Type B pancreatic cell (in vitro differentiated cells): Measurements from ENCODE around the gene TBC1D8. TPM values are rescaled to one million over a fixed set of nuclear protein-coding genes. Genes with fewer than 3 reads are reported as not detected.
A peak's percentile ranks its signal among the peaks of the same experiment; 100 is the strongest.

Source experiments
- DNase-seq: peaks from one replicate; pipeline ENCODE4 v3.0.0; 2021; ENCODE audit warnings: mixed read lengths; ENCODE audit not compliant: unreplicated experiment; ENCODE audit errors: extremely low spot score
- H3K27ac Mint-ChIP-seq: 2 replicates; pipeline ENCODE4 v1.8.0; 2021; ENCODE audit warnings: mild to moderate bottlenecking, mixed read lengths
- H3K27me3 Mint-ChIP-seq: 2 replicates; pipeline ENCODE4 v1.8.0; 2021; ENCODE audit warnings: mixed read lengths
- H3K36me3 Mint-ChIP-seq: 2 replicates; pipeline ENCODE4 v1.8.0; 2021; ENCODE audit warnings: mixed read lengths
- H3K4me1 Mint-ChIP-seq: one replicate; pipeline ENCODE4 v1.8.0; 2021; ENCODE audit warnings: mixed read lengths; ENCODE audit not compliant: unreplicated experiment
- H3K4me3 Mint-ChIP-seq: 2 replicates; pipeline ENCODE4 v1.8.0; 2021; ENCODE audit warnings: mild to moderate bottlenecking, mixed read lengths
- H3K9me3 Mint-ChIP-seq: 2 replicates; pipeline ENCODE4 v1.8.0; 2021; ENCODE audit warnings: mixed read lengths
- total RNA-seq: library from RNA; stranded (reverse); gene quantifications from 2 replicates; pipeline ENCODE4 v1.2.1, GENCODE V29; 2021; ENCODE audit warnings: low replicate concordance
- TF ChIP-seq, protein P1 (sequence below): fragments of 200-600 bp; sonication (generic); conservative IDR thresholded peaks from 2 replicates; pipeline ENCODE4 v1.5.0; 2021; ENCODE audit warnings: antibody characterized with exemption, mild to moderate bottlenecking

Gene TBC1D8
- total RNA-seq, 1 donor from 2014 or later = 20.1 TPM

DNA sequence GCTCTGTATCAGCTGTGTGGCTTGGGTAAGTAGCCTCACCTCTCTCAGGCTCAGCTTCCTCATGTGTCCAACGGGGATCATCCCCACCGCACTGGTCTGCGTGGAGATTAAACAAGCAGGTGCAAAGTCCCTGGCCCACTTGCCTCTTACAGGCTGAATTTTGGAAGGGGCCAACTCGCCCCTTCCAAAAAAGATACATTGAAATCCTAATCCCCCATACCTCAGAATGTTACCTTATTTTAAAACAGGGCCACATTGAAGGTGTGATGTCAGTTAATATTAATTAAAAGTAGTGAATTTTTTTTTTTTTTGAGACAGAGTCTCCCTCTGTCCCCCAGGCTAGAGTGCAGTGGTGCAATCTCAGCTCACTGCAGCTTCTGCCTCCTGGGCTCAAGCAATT, 34.8 kb downstream of the TBC1D8 start:
- no peak overlapping the region for H3K27ac Mint-ChIP-seq
- peaks cover 3% of the 10 kb centered on the region for H3K27me3 Mint-ChIP-seq
- no peaks in the 10 kb centered on the region for H3K9me3 Mint-ChIP-seq
- TF ChIP-seq, protein P1, sequence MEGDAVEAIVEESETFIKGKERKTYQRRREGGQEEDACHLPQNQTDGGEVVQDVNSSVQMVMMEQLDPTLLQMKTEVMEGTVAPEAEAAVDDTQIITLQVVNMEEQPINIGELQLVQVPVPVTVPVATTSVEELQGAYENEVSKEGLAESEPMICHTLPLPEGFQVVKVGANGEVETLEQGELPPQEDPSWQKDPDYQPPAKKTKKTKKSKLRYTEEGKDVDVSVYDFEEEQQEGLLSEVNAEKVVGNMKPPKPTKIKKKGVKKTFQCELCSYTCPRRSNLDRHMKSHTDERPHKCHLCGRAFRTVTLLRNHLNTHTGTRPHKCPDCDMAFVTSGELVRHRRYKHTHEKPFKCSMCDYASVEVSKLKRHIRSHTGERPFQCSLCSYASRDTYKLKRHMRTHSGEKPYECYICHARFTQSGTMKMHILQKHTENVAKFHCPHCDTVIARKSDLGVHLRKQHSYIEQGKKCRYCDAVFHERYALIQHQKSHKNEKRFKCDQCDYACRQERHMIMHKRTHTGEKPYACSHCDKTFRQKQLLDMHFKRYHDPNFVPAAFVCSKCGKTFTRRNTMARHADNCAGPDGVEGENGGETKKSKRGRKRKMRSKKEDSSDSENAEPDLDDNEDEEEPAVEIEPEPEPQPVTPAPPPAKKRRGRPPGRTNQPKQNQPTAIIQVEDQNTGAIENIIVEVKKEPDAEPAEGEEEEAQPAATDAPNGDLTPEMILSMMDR = no peak
- H3K4me1 Mint-ChIP-seq = peaks cover 45% of the 10 kb centered on the region
- DNase-seq = no peak
- peaks cover 3% of the 10 kb centered on the region for H3K36me3 Mint-ChIP-seq
- no peak overlapping the region for H3K4me3 Mint-ChIP-seq

DNA sequence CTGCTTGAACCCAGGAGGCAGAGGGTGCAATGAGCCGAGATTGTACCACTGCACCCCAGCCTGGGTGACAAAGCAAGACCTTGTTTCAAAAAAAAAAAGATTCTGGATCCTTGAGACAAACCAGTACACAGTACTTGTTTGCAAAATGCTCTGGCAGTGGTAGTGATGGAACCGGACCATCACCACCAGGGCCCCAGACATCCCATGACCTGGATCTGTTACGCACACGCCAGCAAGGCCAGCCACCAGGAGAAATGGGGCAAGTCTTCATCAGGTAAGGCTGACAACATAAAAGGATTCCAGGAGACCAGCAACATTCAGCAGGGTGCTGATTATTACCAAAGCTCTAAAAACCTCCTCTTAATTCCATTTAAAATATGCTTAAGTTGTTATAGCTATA, 35.5 kb downstream of the TBC1D8 start:
- Mint-ChIP-seq H3K4me1 (peaks cover 46% of the 10 kb centered on the region), H3K9me3 (no peaks in the 10 kb centered on the region), H3K4me3 (no peak overlapping the region), H3K36me3 (peaks cover 3% of the 10 kb centered on the region), H3K27ac (peak overlapping the region; percentile 15), H3K27me3 (peaks cover 3% of the 10 kb centered on the region)
- no peak for DNase-seq
- TF ChIP-seq, protein P1 = no peak

DNA sequence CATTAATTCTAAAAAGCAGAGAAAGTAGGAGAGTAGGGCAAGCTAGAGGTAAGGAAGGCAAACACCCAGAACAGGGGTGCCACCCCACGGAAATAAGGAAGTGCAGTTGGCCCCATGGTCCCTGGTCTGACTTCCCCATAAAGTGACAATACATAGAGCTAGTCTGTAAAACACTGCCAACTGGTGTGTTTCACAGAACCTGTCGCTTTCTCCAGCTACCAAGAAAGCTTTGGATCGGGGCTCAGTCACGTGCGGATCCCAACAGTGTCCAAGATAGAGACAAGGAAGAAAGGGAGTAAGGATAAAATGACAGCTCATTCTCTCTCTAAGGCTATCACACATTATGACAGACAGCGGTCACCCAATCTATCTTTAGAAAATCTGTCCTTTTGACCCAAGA, 36.4 kb downstream of the TBC1D8 start:
- Mint-ChIP-seq H3K27ac (peak overlapping the region; percentile 88), H3K4me1 (peaks cover 46% of the 10 kb centered on the region), H3K36me3 (peaks cover 3% of the 10 kb centered on the region), H3K27me3 (peaks cover 3% of the 10 kb centered on the region), H3K4me3 (no peak overlapping the region), H3K9me3 (no peaks in the 10 kb centered on the region)
- DNase-seq = no peak
- TF ChIP-seq, protein P1 = no peak

DNA sequence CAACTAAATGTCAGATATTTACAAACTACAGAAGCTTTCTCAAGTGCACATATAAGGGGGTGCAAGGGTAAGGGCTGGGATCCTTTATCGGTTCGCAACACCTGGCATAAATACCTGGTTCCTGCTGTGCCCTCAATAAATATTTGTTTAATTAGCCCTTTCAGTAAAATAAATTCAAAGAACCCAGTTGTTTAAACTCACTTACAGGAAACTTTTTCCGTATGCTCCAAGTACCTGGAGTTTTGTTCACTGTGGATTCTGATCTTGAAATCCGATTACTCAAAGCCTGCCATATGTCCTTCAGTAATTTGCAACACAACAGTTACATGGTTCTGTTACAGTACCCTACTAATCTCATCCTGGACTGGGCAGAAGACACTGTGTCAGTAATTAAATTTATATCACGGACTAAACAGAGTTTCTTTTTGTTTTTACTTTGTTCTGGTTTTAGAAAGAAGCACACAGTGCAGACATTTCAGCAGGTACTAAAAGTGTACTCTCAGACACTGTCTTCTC, 36.9 kb downstream of the TBC1D8 start:
- Mint-ChIP-seq H3K4me3 (no peak overlapping the region), H3K27me3 (peaks cover 3% of the 10 kb centered on the region), H3K36me3 (peaks cover 2% of the 10 kb centered on the region), H3K27ac (peak overlapping the region; percentile 88), H3K4me1 (peaks cover 51% of the 10 kb centered on the region), H3K9me3 (no peaks in the 10 kb centered on the region)
- TF ChIP-seq, protein P1 = no peak
- no peak for DNase-seq

DNA sequence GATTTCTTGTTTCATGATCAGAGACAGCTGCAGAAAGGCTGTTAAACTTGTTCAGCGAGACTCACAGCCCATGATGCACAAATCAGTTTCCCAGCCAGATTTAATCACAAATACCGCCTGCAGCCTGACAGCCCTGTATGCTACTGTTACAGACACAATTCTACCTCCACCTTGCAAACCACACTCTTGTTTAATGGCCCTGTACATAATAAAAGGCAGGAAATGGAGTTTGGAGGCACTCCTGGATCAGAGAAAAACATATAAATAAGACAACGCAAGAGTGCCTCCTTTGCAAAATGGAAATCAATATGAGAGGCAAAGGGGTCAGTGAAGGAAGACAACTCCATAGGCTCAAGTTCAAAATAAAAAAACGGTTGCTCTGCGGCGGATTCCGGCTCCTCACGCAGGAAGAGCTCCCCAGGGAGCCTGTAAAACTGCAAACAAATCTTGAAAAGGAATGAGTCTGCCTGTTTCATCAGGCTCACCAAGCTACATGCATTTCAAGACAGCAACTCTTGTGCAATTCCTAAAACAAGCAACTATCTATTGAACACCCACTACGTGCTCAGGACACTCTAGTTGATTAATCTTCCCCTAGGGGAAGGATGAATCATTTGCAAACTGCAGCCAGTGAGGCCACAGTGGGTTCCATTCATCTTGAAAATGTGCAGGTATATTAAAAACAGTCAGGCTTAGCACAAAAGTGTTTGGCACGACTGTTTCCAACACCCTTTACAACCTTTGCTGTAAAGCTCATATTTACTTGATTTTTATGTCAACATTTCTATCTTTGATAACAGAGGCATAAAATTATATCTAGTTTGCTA, 37.5 kb downstream of the TBC1D8 start:
- no peak for DNase-seq
- Mint-ChIP-seq H3K4me1 (peaks cover 51% of the 10 kb centered on the region), H3K27ac (peak overlapping the region; percentile 88), H3K4me3 (peak overlapping the region; percentile 63), H3K27me3 (peaks cover 3% of the 10 kb centered on the region), H3K36me3 (no peaks in the 10 kb centered on the region), H3K9me3 (no peaks in the 10 kb centered on the region)
- TF ChIP-seq, protein P1 = no peak
